BJ (cell line): Measurements from ENCODE around the gene UGT1A3. TPM values are rescaled to one million over a fixed set of nuclear protein-coding genes. Genes with fewer than 3 reads are reported as not detected.

ENCODE experiments used
- CTCF ChIA-PET: fragments of 350-600 bp; formaldehyde crosslinking; extraction: SDS; loops from one replicate; lab custom pipeline; 2021; ENCODE audit warnings: antibody characterized with exemption, inconsistent platforms; lab: Yijun Ruan, JAX
- POLR2A ChIA-PET: fragments of 300-600 bp; sonication (Branson Sonifier 250); formaldehyde crosslinking; extraction: SDS; loops from one replicate; lab custom pipeline; 2021; ENCODE audit warnings: antibody characterized with exemption; lab: Charles Lee
- DNase-seq: peaks from one replicate; pipeline ENCODE4 v3.0.0-alpha.2; 2011; ENCODE audit warnings: low read depth
- H3K27me3 ChIP-seq: 2 replicates; pipeline ENCODE4 v1.6.0; 2011; ENCODE audit warnings: low read length; ENCODE audit not compliant: control insufficient read depth, insufficient read depth
- H3K36me3 ChIP-seq: 2 replicates; pipeline ENCODE4 v1.5.1; 2011; ENCODE audit warnings: low read length; ENCODE audit not compliant: control insufficient read depth, insufficient read depth
- H3K4me3 ChIP-seq: 2 replicates; pipeline ENCODE4 v1.5.1; 2011; ENCODE audit warnings: low read depth, mild to moderate bottlenecking, control low read depth, low read length
- CTCF ChIP-seq: IDR thresholded peaks from 2 replicates; pipeline ENCODE4 v1.5.1; 2011; ENCODE audit warnings: low read depth, mild to moderate bottlenecking, control low read depth, inconsistent platforms, low read length, moderate library complexity; ENCODE audit not compliant: insufficient read depth
- polyA plus RNA-seq: library from polyadenylated mRNA; depleted of rRNA; stranded (reverse); fragments of >200 nt; gene quantifications from 2 replicates; pipeline ENCODE4 v1.2.3, GENCODE V29; 2011

Gene UGT1A3
- polyA plus RNA-seq, 1 experiment = not detected

DNA sequence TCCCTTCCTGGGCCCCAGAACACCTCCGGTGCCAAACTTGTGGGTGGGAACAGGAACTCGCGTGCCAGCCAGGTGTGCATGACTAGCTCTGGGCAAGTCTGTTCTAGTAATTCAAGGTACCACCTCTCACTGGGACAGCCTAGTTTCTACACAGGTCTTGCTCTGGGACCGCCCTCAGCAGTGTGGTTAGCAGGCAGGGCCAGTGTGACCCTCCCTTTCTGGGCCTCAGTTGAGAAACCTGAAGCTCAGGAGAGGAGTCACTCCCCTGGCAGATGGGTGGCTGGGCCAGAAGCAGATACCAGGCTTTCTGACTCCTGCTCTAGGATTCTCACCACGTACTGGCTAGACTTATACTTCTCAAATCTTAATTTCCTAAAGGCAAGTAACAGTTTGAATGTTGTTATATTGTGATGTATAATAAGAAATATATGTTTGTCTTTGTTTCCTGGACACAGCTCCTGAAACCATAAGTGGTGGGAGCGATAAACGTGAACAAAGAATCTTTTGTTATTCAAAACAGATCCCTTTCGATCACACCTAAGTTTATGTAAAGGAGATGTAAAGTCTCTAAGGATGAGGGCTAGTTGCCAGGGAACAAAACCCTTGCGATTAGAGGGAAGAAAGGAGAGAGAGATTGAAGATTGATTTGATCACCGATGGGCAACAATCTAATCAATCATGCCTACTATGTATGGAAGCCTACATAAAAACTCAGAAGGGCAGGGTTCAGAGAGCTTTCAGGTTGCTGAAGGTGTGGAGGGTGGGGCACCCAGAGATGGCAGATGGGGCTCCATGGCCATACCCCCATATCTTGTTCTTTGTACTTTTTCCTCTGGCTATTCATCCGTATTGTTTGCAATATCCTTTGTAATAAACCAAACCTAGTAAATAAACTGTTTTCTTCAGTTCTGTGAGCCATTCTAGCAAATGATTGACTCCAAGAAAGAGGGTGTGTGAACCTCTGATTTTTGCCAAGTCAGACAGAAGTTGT lies 37.1 kb upstream of the UGT1A3 start:
- no peak for TF ChIP-seq CTCF
- POLR2A ChIA-PET = no interaction called here
- CTCF ChIA-PET = interaction anchor here (1.8 kb wide), 1 partner anchor 11 kb away, joined by 6 read pairs; no protein-coding TSS in a partner anchor
- Histone ChIP-seq H3K36me3 (no peaks in the 10 kb centered on the region), H3K4me3 (no peak overlapping the region), H3K27me3 (no peaks in the 10 kb centered on the region)
- DNase-seq = no peak

DNA sequence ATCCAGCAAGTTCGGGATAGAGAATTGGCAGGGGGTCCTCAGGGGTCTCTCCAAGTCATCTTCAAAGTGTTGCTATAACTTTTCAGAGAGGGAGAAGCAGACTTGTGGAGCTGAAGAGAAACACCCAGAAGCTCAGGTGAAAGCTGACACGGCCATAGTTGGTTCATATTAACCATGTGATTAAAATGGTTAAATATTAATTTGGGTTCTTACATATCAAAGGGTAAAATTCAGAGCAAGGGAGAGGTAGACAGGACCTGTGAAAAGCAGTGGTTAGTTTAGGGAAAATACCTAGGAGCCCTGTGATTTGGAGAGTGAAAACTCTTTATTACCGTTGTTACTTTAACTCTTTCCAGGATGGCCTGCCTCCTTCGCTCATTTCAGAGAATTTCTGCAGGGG lies 36.2 kb upstream of the UGT1A3 start, which contains the start of gene UGT1A6:
Gene UGT1A6, plus strand, starts transcription at position 243 of the 400 bp plus-strand sequence. Its CDS starts 115 bp downstream, at position 358.
- POLR2A ChIA-PET = no interaction called here
- no peak for DNase-seq
- Histone ChIP-seq H3K27me3 (no peaks in the 10 kb centered on the region), H3K4me3 (no peak within 1 kb of the TSS), H3K36me3 (no peaks in the 10 kb centered on the region)
- CTCF ChIA-PET = interaction anchor here (1.1 kb wide), 1 partner anchor 20 kb away, joined by 3 read pairs; the partner anchor contains the start of gene UGT1A5
- no peak for TF ChIP-seq CTCF

- Histone ChIP-seq H3K36me3 (no peaks in the 10 kb centered on the region), H3K27me3 (no peaks in the 10 kb centered on the region), H3K4me3 (no peak overlapping the region)
- ChIA-PET CTCF (no interaction called here), POLR2A (no interaction called here)
- no peak for DNase-seq
- TF ChIP-seq CTCF = no peak
Observed at GRCh38 chr2:233693963-233694362, 34.9 kb upstream of the UGT1A3 start.

DNA sequence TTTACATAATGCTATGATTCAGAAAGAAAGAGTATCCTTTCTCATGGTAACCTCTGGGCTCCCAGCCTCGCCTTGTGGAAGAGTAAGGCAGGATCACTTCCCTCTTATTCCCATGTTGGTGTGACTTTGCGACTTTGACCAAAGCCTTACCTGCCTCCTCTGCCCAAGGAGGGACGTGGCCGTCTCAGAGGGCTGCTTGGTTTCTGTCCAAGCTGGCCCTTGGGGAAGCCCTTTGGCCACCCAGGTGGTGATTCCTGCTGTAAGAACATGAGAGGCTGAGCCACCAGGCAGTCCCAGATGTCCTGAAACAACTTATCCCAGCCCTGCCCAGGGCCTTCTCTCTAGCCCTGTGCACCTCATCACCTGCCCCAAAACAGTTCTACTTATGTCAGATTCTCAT lies 30.1 kb upstream of the UGT1A3 start:
- CTCF ChIA-PET = interaction anchor here (1.8 kb wide), 1 partner anchor 12 kb away, joined by 7 read pairs; no protein-coding TSS in a partner anchor
- no peak for TF ChIP-seq CTCF
- POLR2A ChIA-PET = no interaction called here

DNA sequence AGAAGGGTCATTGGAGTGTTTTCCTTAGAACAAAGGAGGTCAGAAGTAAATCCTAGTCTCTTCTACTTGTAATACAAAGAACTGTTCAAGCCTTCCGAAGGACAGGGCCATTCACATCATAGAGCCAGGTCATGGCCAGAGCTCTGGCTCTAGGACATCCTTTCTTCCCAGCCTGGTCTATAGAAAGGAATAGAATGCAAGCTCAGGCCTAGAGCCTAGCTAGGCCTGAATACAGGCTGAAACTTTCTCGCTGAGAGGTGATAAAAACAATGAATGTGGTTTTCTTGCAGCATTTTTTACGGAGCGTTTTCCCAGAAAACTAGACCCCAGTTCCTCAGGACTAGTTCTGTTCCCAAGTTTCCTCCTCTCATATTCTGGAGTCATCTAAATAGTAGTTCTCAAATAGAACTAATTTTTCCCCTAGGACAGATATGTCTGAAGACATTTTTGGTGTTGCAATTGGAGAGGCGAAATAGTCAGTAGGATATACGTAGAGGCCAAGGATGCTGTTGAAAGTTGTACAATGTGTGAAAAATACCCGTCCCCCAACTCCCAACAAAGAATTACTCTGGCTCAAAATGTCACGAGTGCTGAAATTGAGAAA lies 29.3 kb upstream of the UGT1A3 start:
- ChIA-PET CTCF (interaction anchor here (0.6 to 1.8 kb wide), 3 partner anchors 12 to 295 kb away, joined by 3 to 7 read pairs (median 3); no protein-coding TSS in a partner anchor), POLR2A (no interaction called here)
- Histone ChIP-seq H3K27me3 (no peaks in the 10 kb centered on the region), H3K4me3 (no peak overlapping the region), H3K36me3 (no peaks in the 10 kb centered on the region)
- DNase-seq = no peak
- TF ChIP-seq CTCF = no peak

More for the DNA sequence above, 30.1 kb upstream of the UGT1A3 start:
- no peaks in the 10 kb centered on the region for H3K27me3 ChIP-seq
- H3K36me3 ChIP-seq = no peaks in the 10 kb centered on the region
- H3K4me3 ChIP-seq = no peak overlapping the region
- no peak for DNase-seq
